AG09319 (cell line): Measurements from ENCODE around the gene ZNF91.

Experiments used
- DNase-seq: peaks from one replicate; pipeline ENCODE4 v3.0.0-alpha.2; 2010; ENCODE audit warnings: low read depth; ENCODE audit errors: extremely low read depth
- TF ChIP-seq, protein P1 (sequence below): IDR thresholded peaks from 2 replicates; pipeline ENCODE4 v1.5.1; 2011; ENCODE audit warnings: low read depth, mild to moderate bottlenecking, inconsistent platforms, low read length, moderate library complexity

ZNF91 gene

DNA sequence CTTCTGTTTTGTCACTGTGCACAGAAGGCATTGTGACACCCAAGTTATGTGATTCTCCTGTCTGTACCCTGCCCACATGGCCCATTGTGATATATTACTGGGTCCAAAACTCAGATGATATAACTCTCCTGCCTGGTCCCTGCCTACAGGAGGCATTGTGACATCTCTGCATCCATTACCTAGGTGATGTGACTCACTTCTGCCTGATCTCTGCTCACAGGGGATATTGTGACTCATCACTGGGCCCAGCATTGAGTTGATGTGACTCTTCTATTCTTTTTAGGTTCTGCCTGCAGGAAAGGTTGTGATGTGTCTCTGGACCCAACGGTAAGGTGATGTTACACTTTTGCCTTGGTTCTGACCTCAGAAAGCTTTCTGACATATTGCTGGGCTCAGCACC is 77.1 kb downstream of the ZNF91 start:
- TF ChIP-seq, protein P1, sequence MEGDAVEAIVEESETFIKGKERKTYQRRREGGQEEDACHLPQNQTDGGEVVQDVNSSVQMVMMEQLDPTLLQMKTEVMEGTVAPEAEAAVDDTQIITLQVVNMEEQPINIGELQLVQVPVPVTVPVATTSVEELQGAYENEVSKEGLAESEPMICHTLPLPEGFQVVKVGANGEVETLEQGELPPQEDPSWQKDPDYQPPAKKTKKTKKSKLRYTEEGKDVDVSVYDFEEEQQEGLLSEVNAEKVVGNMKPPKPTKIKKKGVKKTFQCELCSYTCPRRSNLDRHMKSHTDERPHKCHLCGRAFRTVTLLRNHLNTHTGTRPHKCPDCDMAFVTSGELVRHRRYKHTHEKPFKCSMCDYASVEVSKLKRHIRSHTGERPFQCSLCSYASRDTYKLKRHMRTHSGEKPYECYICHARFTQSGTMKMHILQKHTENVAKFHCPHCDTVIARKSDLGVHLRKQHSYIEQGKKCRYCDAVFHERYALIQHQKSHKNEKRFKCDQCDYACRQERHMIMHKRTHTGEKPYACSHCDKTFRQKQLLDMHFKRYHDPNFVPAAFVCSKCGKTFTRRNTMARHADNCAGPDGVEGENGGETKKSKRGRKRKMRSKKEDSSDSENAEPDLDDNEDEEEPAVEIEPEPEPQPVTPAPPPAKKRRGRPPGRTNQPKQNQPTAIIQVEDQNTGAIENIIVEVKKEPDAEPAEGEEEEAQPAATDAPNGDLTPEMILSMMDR: no peak
- DNase-seq: no peak

DNA sequence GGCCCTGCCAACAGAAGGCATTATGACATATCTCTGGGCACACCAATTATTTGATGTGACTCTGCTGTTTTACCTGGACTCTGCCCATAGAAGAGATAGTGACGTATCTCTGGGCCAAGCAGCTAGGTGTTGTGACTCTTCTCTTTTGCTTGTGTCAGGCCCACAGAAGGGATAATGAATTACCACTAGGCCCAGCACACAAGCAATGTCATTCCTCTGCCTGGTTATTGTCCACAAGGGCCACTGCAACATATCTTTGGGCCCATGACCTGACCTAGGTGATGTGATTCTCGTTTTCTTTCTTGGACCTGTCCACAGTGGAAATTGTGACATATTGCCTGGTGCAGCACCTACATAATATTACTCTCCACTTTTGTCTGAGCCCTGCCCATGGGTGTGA is 80.0 kb downstream of the ZNF91 start:
- no peak for DNase-seq
- TF ChIP-seq, protein P1: no peak

DNA sequence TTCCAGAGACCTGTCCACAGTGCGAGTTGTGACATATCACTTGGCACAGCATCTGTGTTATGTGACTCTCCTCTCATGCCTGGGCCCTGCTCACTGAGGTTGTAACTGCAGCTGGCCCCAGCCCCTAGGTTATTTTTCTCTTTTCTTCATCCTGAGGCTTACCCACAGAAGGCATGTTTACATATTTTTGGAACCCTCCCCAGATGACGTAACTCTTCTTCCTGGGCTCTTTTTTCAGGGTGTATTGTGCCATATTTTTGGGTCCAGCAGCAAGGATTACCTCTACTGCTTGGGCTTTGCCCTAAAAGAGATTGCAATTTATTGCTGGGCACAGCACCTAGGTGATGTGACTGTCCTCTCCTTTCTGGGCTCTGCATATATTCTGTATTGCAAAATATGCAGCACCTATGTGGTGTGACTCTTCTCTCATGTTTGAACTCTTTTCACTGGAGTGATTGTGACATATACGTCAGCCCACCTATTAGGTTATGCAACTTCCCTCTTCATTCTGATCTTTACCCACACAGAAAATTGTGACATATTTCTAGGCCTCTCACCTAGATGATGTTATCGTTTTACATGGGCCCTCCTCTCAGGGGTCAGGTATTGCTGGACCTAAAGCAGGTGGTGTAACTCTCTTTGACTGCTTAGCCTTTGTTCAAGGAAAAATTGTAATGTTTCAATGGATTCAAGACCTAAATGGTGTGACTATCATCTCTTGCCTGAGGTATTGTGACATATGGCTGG is 80.6 kb downstream of the ZNF91 start:
- TF ChIP-seq, protein P1: no peak
- DNase-seq: no peak

DNA sequence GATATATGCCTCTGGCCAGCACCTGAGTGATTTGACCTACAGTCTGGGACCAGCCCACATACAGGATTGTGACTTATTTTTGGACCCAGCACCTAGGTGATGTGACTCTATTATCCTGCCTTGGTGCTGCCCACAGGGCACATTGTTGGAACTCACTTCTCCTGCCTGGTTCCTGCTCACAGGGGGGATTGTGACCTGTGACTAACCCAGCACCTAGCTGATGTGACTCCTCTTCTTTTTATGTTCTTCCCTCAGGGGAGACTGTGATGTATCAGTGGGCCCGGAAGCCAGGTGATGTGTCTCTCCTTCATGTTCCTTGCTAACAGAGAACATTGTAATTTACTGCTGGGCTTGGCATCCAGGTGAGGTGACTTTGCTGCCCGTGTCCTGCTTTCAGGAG is 82.1 kb downstream of the ZNF91 start:
- DNase-seq: no peak
- TF ChIP-seq, protein P1: no peak

DNA sequence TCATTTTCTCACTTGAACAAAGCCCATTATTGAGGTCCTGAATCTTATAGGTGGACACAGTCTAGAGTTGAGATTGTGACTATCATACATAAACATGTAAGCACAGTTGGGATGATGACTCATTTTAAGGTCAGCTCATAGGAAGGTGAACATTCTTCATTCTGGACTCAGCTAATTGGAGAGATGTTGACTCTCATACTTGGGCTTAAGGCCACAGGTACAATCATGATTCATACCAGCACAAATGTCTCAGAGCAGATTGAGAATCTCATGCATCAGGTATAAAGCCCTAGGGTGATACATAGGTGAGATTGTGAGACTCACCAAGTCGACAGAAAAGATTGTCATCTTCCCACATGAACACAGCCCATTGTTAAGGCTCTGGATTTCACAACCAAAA is 82.8 kb downstream of the ZNF91 start:
- TF ChIP-seq, protein P1: no peak

DNA sequence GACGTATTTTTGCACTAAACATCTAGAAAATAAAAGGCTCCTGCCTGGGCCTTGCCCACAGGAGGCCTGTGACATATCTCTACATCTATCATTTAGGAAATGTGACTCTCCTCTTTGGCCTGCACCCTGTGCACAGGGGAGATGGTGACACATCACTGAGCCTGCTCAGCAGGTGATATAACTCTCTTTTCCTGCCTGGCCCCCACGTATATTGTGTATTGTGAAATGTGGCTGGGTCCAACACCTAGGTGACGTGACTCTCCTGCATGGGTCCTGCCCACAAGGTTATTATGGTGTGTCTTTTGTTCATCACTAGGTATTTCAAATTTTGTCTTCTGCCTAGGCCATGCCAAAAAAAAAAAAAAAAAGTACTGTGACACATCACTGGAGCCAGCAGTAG is 83.7 kb downstream of the ZNF91 start:
- no peak for DNase-seq
- TF ChIP-seq, protein P1: no peak

More for the DNA sequence above, 82.8 kb downstream of the ZNF91 start:
- no peak for DNase-seq

DNA sequence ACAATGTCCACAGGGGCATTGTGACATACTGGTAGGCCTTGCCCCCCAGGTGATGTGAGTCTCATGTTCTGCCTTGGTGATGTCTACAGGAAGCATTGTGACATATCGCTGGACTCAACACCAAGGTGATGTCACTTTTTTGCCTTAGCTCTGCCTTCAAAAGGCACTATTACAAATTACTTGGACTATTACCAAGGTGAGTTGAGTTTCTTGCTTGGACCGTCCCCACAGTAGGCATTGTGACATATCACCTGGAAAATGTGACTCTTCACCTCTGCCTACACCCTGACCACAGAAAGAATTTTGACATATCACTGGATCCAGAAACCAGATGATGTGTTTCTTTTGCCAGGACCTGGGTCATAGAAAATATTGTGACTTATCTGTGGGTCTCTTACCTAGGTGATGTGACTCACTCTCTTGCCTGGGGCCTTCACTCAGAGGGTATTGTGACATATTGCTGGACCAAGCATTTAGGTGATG is 84.5 kb downstream of the ZNF91 start:
- DNase-seq: no peak
- TF ChIP-seq, protein P1: no peak
